SJCRH30 (cell line): Measurements from ENCODE around the gene HAPLN3. TPM values are rescaled to one million over a fixed set of nuclear protein-coding genes. Genes with fewer than 3 reads are reported as not detected.

ENCODE experiments used
- DNase-seq, 2 experiments: peaks; one replicate each; pipeline ENCODE4 v3.0.0-alpha.2; 2015 to 2020
- H3K27ac ChIP-seq: fragments of 250-450 bp; sonication (Bioruptor Pico); 2 replicates; pipeline ENCODE4 v1.5.1; 2020; ENCODE audit warnings: mild to moderate bottlenecking, moderate library complexity
- H3K27me3 ChIP-seq: fragments of 250-450 bp; sonication (Bioruptor Pico); 2 replicates; pipeline ENCODE4 v1.5.1; 2020; ENCODE audit warnings: mild to moderate bottlenecking, moderate library complexity
- H3K36me3 ChIP-seq: fragments of 250-450 bp; sonication (Bioruptor Pico); 2 replicates; pipeline ENCODE4 v1.5.1; 2020; ENCODE audit warnings: mild to moderate bottlenecking, moderate library complexity
- H3K4me1 ChIP-seq: fragments of 250-450 bp; sonication (Bioruptor Pico); 2 replicates; pipeline ENCODE4 v1.5.1; 2020; ENCODE audit warnings: mild to moderate bottlenecking, moderate library complexity
- H3K4me3 ChIP-seq: fragments of 250-450 bp; sonication (Bioruptor Pico); 2 replicates; pipeline ENCODE4 v1.5.1; 2020; ENCODE audit warnings: mild to moderate bottlenecking, moderate library complexity
- H3K9me3 ChIP-seq: fragments of 250-450 bp; sonication (Bioruptor Pico); replicated peaks from 2 replicates; pipeline ENCODE4 v1.5.1; 2020; ENCODE audit warnings: mild to moderate bottlenecking, moderate library complexity
- total RNA-seq: library from RNA; depleted of rRNA; stranded (reverse); fragments of >200 nt; shearing (Covaris generic); gene quantifications from 2 replicates; pipeline ENCODE4 v1.2.3, GENCODE V29; 2014

HAPLN3 gene
- total RNA-seq, 1 experiment from 2014 or later: 2.5 TPM

DNA sequence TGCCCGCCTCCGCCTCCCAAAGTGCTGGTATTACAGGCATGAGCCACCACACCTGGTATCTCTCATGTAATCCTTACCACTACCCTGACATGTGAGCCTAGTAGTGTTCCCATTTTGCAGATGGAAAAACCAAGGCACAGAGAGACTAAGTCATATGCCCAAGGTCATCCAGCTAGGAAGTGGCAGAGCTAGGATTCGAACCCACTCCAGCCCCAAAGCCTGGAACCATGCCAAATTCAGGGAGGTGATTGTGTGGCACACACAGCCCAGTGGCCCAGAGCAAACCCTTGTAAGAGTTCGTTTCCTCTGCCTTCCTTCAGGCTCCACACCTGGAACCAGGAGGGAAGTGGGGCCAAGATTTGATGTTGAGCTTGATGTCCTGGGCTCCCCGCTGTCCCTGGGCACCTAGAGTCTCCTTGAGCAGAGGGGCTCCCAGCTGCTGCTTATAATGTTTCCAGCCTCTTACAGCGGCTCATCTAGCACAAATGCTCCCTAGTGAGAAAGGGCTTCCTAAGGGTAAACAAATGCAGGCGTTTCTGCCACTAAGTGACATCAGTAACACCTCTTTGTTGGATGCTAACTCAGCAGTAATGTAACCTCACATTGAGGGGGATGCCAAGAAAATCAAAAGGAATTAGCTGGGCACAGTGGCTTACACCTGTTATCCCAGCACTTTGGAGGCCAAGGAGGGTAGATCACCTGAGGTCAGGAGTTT, 3.6 kb downstream of the HAPLN3 start:
- H3K27ac ChIP-seq: no peak overlapping the region
- H3K4me3 ChIP-seq: no peak overlapping the region

GRCh38 chr15:88890495-88890894, 4.8 kb downstream of the HAPLN3 start:
- H3K4me1 ChIP-seq: no peaks in the 10 kb centered on the region
- DNase-seq: no peak
- H3K4me3 ChIP-seq: no peak overlapping the region
- no peak overlapping the region for H3K27ac ChIP-seq
- no peaks in the 10 kb centered on the region for H3K36me3 ChIP-seq
- no peaks in the 10 kb centered on the region for H3K9me3 ChIP-seq
- peaks cover 8% of the 10 kb centered on the region; the same call in 1 of the 2 replicates for H3K27me3 ChIP-seq

More for the DNA sequence above, 3.6 kb downstream of the HAPLN3 start:
- Histone ChIP-seq H3K9me3 (no peaks in the 10 kb centered on the region), H3K36me3 (no peaks in the 10 kb centered on the region), H3K27me3 (peaks cover 9% of the 10 kb centered on the region; the same call in 1 of the 2 replicates), H3K4me1 (no peaks in the 10 kb centered on the region)
- no peak for DNase-seq

DNA sequence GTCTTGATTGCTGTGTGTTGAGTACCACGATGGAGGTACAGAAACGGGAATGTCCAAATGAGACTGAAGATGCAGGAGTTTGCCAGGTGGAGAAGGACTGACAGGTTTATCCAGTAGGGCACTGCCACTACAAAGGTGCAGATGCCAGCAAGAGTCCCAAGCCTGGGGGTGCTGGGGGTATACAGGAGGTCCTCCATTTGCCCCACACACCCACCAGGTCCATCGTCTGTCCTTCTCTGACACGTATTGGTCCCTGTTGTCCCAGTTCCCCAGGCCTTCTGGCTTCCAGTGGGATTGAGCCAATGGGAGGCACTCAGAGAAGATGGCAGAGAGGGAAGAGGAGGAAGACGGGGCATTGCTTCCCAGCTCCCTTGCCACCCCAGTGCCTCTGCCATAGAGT, 6.6 kb downstream of the HAPLN3 start:
- DNase-seq: no peak
- Histone ChIP-seq H3K4me1 (no peaks in the 10 kb centered on the region), H3K36me3 (no peaks in the 10 kb centered on the region), H3K27ac (no peak overlapping the region), H3K27me3 (no peaks in the 10 kb centered on the region), H3K9me3 (no peaks in the 10 kb centered on the region), H3K4me3 (no peak overlapping the region)

DNA sequence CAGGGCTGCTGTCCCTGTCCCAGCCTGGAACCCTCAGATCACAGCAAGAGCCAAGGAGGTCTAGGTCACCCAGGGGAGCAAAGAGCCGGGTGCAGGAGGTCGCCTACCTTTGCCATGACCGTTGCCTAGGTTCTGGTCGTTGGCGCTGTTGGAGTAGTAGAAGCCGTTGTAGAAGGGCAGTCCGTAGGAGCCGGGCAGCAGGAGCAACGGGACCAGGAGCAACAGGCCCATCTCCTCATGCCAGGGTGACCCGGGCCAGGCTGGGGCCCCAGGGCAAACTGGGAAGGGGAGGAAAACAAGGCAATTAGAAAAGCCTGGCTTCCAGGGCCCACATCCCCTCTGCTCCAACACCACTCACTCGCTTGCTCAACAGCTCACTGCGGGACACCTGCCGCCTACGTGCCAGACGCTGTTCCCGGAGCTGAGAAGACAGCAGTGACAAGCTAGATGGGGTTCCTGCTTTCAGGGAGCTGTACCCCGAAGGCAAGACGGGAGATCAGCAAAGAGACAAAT, 8.2 kb downstream of the HAPLN3 start:
- no peak for DNase-seq
- Histone ChIP-seq H3K36me3 (no peaks in the 10 kb centered on the region), H3K4me1 (no peaks in the 10 kb centered on the region), H3K27ac (no peak overlapping the region), H3K9me3 (no peaks in the 10 kb centered on the region), H3K27me3 (no peaks in the 10 kb centered on the region), H3K4me3 (no peak overlapping the region)

- H3K4me3 ChIP-seq: no peak overlapping the region
- H3K27me3 ChIP-seq: peaks cover 5% of the 10 kb centered on the region; the same call in 1 of the 2 replicates
- DNase-seq: no peak
- no peaks in the 10 kb centered on the region for H3K9me3 ChIP-seq
- no peaks in the 10 kb centered on the region for H3K4me1 ChIP-seq
- no peak overlapping the region for H3K27ac ChIP-seq
- no peaks in the 10 kb centered on the region for H3K36me3 ChIP-seq
Observed at GRCh38 chr15:88882785-88883184, 12.6 kb downstream of the HAPLN3 start.

GRCh38 chr15:88881775-88882174, 13.6 kb downstream of the HAPLN3 start:
- no peaks in the 10 kb centered on the region for H3K9me3 ChIP-seq
- DNase-seq: no peak
- H3K4me1 ChIP-seq: no peaks in the 10 kb centered on the region
- no peak overlapping the region for H3K27ac ChIP-seq
- H3K4me3 ChIP-seq: no peak overlapping the region
- H3K27me3 ChIP-seq: peaks cover 5% of the 10 kb centered on the region; the same call in 1 of the 2 replicates
- no peaks in the 10 kb centered on the region for H3K36me3 ChIP-seq

DNA sequence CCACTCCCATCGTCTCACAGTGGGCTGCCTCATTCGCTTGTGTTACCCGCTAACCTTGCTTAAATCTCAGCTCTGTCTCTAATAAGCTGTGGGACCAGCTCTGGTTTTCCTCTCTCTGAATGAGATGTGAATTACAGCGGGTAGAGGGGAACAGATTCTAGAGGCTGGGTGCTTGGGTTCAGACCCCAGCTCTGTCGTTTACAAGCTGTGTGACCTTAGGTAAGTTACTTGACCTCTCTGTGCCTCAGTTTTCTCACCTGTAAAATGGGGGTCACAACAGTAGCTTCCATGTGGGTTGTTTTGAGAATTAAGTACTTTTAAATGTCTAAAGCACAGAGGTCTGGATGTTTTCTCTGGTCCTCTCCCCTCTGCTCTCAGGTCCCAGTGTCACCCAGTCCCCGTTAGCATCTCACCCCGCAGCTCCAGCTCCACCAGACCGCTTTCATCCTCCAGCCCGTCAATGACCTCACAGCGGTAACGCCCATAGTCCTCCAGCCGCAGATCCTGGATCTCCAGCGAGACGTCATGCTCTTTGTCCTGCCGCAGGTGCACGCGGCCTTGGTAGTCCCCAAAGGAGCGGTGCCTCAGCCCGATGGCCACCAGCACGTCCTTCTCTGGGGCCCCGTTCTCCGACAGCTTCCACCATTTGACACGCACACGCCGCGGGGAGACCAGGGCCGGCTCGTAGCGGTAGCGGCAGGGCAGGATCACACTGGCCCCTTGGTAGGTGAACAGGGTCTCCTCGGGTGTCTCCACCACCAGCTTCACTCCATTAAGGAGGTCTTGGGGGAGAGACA, 14.2 kb downstream of the HAPLN3 start:
- no peak for DNase-seq
- H3K27ac ChIP-seq: no peak overlapping the region
- H3K4me3 ChIP-seq: no peak overlapping the region

GRCh38 chr15:88878720-88879184, 16.6 kb downstream of the HAPLN3 start:
- no peak overlapping the region for H3K4me3 ChIP-seq
- no peaks in the 10 kb centered on the region for H3K4me1 ChIP-seq
- no peaks in the 10 kb centered on the region for H3K9me3 ChIP-seq
- DNase-seq: peak; percentile 75 to 78
- peaks cover 5% of the 10 kb centered on the region; the same call in 1 of the 2 replicates for H3K27me3 ChIP-seq
- H3K36me3 ChIP-seq: no peaks in the 10 kb centered on the region
- no peak overlapping the region for H3K27ac ChIP-seq

More for the DNA sequence above, 14.2 kb downstream of the HAPLN3 start:
- Histone ChIP-seq H3K27me3 (peaks cover 5% of the 10 kb centered on the region; the same call in 1 of the 2 replicates), H3K4me1 (no peaks in the 10 kb centered on the region), H3K36me3 (no peaks in the 10 kb centered on the region), H3K9me3 (no peaks in the 10 kb centered on the region)

- Histone ChIP-seq H3K9me3 (no peaks in the 10 kb centered on the region), H3K4me1 (no peaks in the 10 kb centered on the region), H3K4me3 (no peak overlapping the region), H3K27me3 (peaks cover 5% of the 10 kb centered on the region; the same call in 1 of the 2 replicates), H3K36me3 (no peaks in the 10 kb centered on the region), H3K27ac (no peak overlapping the region)
- no peak for DNase-seq
Observed at GRCh38 chr15:88877906-88878305, 17.4 kb downstream of the HAPLN3 start.

- Histone ChIP-seq H3K4me3 (no peak overlapping the region), H3K27me3 (peaks cover 5% of the 10 kb centered on the region; the same call in 1 of the 2 replicates), H3K9me3 (no peaks in the 10 kb centered on the region), H3K27ac (no peak overlapping the region), H3K36me3 (no peaks in the 10 kb centered on the region), H3K4me1 (no peaks in the 10 kb centered on the region)
- DNase-seq: no peak
Observed at GRCh38 chr15:88877415-88877814, 17.9 kb downstream of the HAPLN3 start.

GRCh38 chr15:88876573-88876972, 18.8 kb downstream of the HAPLN3 start:
- no peak overlapping the region for H3K4me3 ChIP-seq
- no peaks in the 10 kb centered on the region for H3K36me3 ChIP-seq
- peaks cover 5% of the 10 kb centered on the region; the same call in 1 of the 2 replicates for H3K27me3 ChIP-seq
- no peaks in the 10 kb centered on the region for H3K4me1 ChIP-seq
- DNase-seq: no peak
- H3K9me3 ChIP-seq: no peaks in the 10 kb centered on the region
- no peak overlapping the region for H3K27ac ChIP-seq

DNA sequence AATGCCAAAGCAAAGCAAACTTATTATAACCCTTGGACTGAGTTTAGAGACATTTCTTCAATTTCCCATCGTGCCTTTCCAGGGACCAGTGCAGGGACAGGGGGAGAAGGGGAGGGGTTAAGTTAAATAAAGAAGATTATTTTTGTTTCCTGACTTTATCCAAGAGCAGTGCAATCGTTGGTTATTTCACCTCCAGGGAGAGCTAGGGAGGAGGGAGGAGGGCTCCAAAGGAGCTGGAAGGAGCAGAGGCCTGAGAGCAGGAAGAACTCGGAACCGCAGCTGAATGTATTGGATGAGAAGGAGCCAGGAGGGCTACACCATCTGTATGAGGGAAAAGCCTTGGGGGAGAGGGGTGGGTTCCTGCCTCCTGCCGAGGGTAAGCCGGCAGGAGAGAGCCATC, 20.7 kb downstream of the HAPLN3 start:
- DNase-seq: no peak
- no peak overlapping the region for H3K27ac ChIP-seq
- H3K36me3 ChIP-seq: no peaks in the 10 kb centered on the region
- H3K27me3 ChIP-seq: peaks cover 5% of the 10 kb centered on the region; the same call in 1 of the 2 replicates
- H3K4me3 ChIP-seq: no peak overlapping the region
- no peaks in the 10 kb centered on the region for H3K4me1 ChIP-seq
- H3K9me3 ChIP-seq: no peaks in the 10 kb centered on the region

DNA sequence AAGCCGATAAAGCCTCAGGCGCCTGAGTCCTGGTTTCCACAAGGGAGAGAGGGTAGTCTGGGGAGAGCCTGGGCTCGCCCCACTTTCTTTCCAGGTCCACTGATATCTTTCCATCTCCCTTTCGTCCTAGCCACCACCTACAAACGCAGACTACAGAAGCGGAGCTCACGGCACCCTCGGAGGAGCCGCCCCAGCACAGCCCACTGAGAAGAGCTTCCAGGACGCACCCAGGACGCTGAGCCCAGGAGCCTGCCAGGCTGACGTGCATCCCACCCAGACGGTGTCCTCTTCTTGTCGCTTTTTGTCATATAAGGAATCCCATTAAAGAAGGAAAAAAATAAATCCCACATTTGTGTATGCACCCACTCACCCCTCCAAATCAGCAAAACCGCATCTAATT, 21.1 kb downstream of the HAPLN3 start:
- DNase-seq: no peak
- H3K27ac ChIP-seq: no peak overlapping the region
- no peaks in the 10 kb centered on the region for H3K9me3 ChIP-seq

GRCh38 chr15:88873786-88874185, 21.6 kb downstream of the HAPLN3 start:
- H3K27ac ChIP-seq: no peak overlapping the region
- H3K4me1 ChIP-seq: no peaks in the 10 kb centered on the region
- H3K4me3 ChIP-seq: no peak overlapping the region
- no peaks in the 10 kb centered on the region; the same call in 1 of the 2 replicates for H3K27me3 ChIP-seq
- no peaks in the 10 kb centered on the region for H3K36me3 ChIP-seq
- H3K9me3 ChIP-seq: no peaks in the 10 kb centered on the region
- no peak for DNase-seq

More for the DNA sequence above, 21.1 kb downstream of the HAPLN3 start:
- no peaks in the 10 kb centered on the region for H3K36me3 ChIP-seq
- H3K4me1 ChIP-seq: no peaks in the 10 kb centered on the region
- H3K4me3 ChIP-seq: no peak overlapping the region
- peaks cover 4% of the 10 kb centered on the region; the same call in 1 of the 2 replicates for H3K27me3 ChIP-seq

GRCh38 chr15:88872706-88873105, 22.6 kb downstream of the HAPLN3 start:
- no peak for DNase-seq
- Histone ChIP-seq H3K27me3 (no peaks in the 10 kb centered on the region; the same call in 1 of the 2 replicates), H3K4me1 (no peaks in the 10 kb centered on the region), H3K9me3 (no peaks in the 10 kb centered on the region), H3K27ac (no peak overlapping the region), H3K4me3 (no peak overlapping the region), H3K36me3 (no peaks in the 10 kb centered on the region)
